Memory B cell (primary cell): ENCODE data around the gene HJURP.

Experiments
- ATAC-seq: fragments of 150-1000 bp; cut with Tn5 transposase; 2 replicates; pipeline ENCODE4 v1.10.0; 2021; ENCODE audit warnings: low read depth, mild to moderate bottlenecking, moderate library complexity
- DNase-seq, 2 donors: peaks; one replicate each; pipeline ENCODE4 v3.0.0; 2022; ENCODE audit warnings: low spot score in 2 of 2
- H3K27ac Mint-ChIP-seq: one replicate; pipeline ENCODE4 v1.8.0; 2022; ENCODE audit warnings: mild to moderate bottlenecking, moderate library complexity, mixed read lengths
- H3K27me3 Mint-ChIP-seq: one replicate; pipeline ENCODE4 v1.8.0; 2022; ENCODE audit warnings: mixed read lengths
- H3K36me3 Mint-ChIP-seq: one replicate; pipeline ENCODE4 v1.8.0; 2022; ENCODE audit warnings: mild to moderate bottlenecking, mixed read lengths
- H3K4me1 Mint-ChIP-seq: one replicate; pipeline ENCODE4 v1.8.0; 2022; ENCODE audit warnings: mixed read lengths
- H3K4me3 Mint-ChIP-seq: one replicate; pipeline ENCODE4 v1.8.0; 2022; ENCODE audit warnings: mild to moderate bottlenecking, moderate library complexity, mixed read lengths
- H3K9me3 Mint-ChIP-seq: one replicate; pipeline ENCODE4 v1.8.0; 2022; ENCODE audit warnings: mixed read lengths

The HJURP gene

GRCh38 chr2:233807966-233808935 lies 46.1 kb downstream of the HJURP start:
- DNase-seq = no peak
- H3K36me3 Mint-ChIP-seq = no peaks in the 10 kb centered on the region
- no peak overlapping the region for H3K27ac Mint-ChIP-seq
- H3K9me3 Mint-ChIP-seq = no peaks in the 10 kb centered on the region
- H3K27me3 Mint-ChIP-seq = peaks cover 12% of the 10 kb centered on the region
- no peak overlapping the region for H3K4me3 Mint-ChIP-seq
- no peaks in the 10 kb centered on the region for H3K4me1 Mint-ChIP-seq
- ATAC-seq = no peak

GRCh38 chr2:233807215-233807865 lies 47.0 kb downstream of the HJURP start:
- H3K4me1 Mint-ChIP-seq = no peaks in the 10 kb centered on the region
- H3K27ac Mint-ChIP-seq = no peak overlapping the region
- peaks cover 14% of the 10 kb centered on the region for H3K27me3 Mint-ChIP-seq
- no peak overlapping the region for H3K4me3 Mint-ChIP-seq
- H3K36me3 Mint-ChIP-seq = no peaks in the 10 kb centered on the region
- H3K9me3 Mint-ChIP-seq = no peaks in the 10 kb centered on the region
- DNase-seq (no peak), ATAC-seq (no peak)

DNA sequence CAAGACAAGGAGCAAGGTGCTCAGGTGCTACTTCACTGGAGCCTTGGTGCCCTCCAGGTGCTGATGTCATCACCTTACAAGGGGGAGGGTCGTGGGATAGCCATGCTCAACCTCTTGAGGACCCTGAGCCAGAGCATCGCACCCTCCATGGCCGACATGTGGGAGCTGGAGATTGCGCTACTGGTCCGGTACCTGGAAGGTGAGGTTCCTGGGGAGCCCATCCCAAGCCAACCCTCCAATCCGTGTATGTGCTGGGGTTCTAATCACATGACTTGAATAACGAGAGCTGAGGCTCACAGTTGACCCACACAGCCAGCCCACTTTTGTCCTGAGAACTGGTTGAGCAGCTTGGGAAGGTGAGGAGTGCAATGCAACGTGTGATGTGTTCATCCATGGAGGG lies 50.3 kb downstream of the HJURP start:
- no peak overlapping the region for H3K4me3 Mint-ChIP-seq
- H3K9me3 Mint-ChIP-seq = no peaks in the 10 kb centered on the region
- ATAC-seq = no peak
- H3K4me1 Mint-ChIP-seq = no peaks in the 10 kb centered on the region
- H3K27me3 Mint-ChIP-seq = peaks cover 6% of the 10 kb centered on the region
- DNase-seq = no peak
- no peak overlapping the region for H3K27ac Mint-ChIP-seq
- H3K36me3 Mint-ChIP-seq = no peaks in the 10 kb centered on the region

DNA sequence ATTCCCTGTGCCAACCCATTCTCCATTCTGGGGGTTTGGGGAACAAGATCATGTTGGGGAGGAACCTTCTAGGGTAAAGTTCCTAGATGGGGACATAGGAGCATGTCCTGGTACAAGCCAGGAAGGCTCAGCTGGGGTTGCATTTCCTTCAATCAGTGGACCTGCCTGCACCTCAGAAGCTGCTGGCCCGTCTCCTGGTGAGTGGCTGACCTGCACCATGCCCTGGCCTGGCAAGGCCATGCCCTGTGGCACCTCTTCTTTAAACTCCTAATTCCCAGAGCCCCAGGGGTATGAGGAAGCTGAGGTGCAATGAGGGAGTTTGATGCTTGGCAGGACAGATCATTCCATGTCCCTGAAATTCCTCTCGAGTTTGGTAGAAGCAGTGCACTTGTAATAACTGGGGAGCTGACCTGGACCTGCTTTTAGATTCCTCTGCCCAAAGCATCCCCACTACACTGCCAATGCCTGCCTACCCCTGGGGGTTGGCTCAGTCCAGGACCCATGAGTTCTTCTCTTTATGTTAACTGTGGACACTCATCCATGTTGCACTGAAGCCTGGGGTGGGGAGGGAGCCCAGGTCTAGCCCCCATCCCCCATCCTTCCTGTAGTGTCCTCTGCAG lies 50.9 kb downstream of the HJURP start:
- no peak for ATAC-seq
- Mint-ChIP-seq H3K4me1 (no peaks in the 10 kb centered on the region), H3K9me3 (no peaks in the 10 kb centered on the region), H3K27me3 (peaks cover 6% of the 10 kb centered on the region), H3K36me3 (no peaks in the 10 kb centered on the region), H3K4me3 (no peak overlapping the region), H3K27ac (no peak overlapping the region)
- DNase-seq = no peak

GRCh38 chr2:233802132-233802815 lies 52.1 kb downstream of the HJURP start:
- ATAC-seq (no peak), DNase-seq (no peak)
- H3K27ac Mint-ChIP-seq = no peak overlapping the region
- H3K4me3 Mint-ChIP-seq = no peak overlapping the region
- H3K9me3 Mint-ChIP-seq = no peaks in the 10 kb centered on the region
- H3K27me3 Mint-ChIP-seq = peaks cover 7% of the 10 kb centered on the region
- no peaks in the 10 kb centered on the region for H3K4me1 Mint-ChIP-seq
- H3K36me3 Mint-ChIP-seq = no peaks in the 10 kb centered on the region

GRCh38 chr2:233801357-233802131 lies 52.8 kb downstream of the HJURP start:
- H3K27ac Mint-ChIP-seq = no peak overlapping the region

GRCh38 chr2:233800208-233800607 lies 54.1 kb downstream of the HJURP start:
- no peak for ATAC-seq
- Mint-ChIP-seq H3K9me3 (no peaks in the 10 kb centered on the region), H3K27me3 (peaks cover 7% of the 10 kb centered on the region), H3K4me3 (no peak overlapping the region), H3K36me3 (no peaks in the 10 kb centered on the region), H3K4me1 (no peaks in the 10 kb centered on the region), H3K27ac (no peak overlapping the region)
- no peak for DNase-seq

More at GRCh38 chr2:233801357-233802131, 52.8 kb downstream of the HJURP start:
- H3K4me1 Mint-ChIP-seq = no peaks in the 10 kb centered on the region
- peaks cover 7% of the 10 kb centered on the region for H3K27me3 Mint-ChIP-seq
- ATAC-seq (peak; percentile 53), DNase-seq (no peak)
- no peaks in the 10 kb centered on the region for H3K36me3 Mint-ChIP-seq
- no peak overlapping the region for H3K4me3 Mint-ChIP-seq
- H3K9me3 Mint-ChIP-seq = no peaks in the 10 kb centered on the region

DNA sequence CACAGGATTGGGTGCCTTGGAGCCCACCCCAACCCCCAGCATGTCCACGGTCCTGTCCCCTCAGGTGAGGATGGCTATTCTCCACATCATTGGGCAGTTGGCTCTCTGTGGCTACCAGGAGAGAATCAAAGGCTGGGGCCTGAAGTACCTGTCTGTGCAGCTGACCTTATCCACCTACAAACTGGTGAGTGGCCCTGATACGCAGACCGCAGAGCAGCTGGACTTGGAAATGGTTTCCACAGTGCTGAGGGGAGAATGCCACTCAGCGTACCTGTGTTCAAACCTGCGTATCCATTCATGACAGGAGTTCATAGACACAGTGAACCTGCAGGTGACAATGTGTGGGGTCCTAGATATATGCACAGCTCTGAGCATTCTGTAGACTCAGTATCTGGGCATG lies 54.6 kb downstream of the HJURP start:
- no peaks in the 10 kb centered on the region for H3K36me3 Mint-ChIP-seq
- H3K27me3 Mint-ChIP-seq = peaks cover 7% of the 10 kb centered on the region
- no peaks in the 10 kb centered on the region for H3K4me1 Mint-ChIP-seq
- no peak overlapping the region for H3K4me3 Mint-ChIP-seq
- H3K9me3 Mint-ChIP-seq = no peaks in the 10 kb centered on the region
- DNase-seq (no peak), ATAC-seq (no peak)
- no peak overlapping the region for H3K27ac Mint-ChIP-seq

DNA sequence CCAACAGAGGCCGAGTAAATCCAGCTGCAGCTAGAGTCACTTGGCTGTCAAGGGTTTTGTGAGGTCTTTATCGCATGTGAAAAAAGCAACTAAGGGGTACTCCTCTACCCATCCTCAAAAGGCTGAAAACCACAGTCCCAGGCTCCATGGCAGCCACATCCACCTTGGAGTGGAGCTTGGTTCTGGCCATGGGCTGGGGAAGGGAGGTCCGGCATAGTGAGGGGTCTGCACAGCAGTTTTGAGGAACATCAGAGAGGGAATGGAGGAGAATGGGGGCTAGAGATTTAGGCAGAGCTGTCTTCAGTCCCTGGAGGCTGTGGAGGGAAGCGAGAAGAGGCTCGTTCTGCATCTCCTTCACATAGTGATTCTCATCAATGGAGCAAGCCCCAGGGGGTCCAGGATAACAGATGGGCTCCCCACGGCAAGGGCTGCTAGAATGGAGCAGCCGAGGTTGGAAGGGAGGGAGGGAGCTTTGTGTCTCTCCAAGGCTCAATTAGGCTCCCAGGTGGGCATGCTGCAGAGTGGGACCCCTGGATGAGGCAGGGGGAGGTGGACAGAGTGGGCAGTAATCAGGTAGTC lies 55.2 kb downstream of the HJURP start:
- Mint-ChIP-seq H3K9me3 (no peaks in the 10 kb centered on the region), H3K27me3 (peaks cover 5% of the 10 kb centered on the region), H3K4me1 (no peaks in the 10 kb centered on the region), H3K27ac (no peak overlapping the region), H3K36me3 (no peaks in the 10 kb centered on the region), H3K4me3 (no peak overlapping the region)
- ATAC-seq (no peak), DNase-seq (no peak)

- Mint-ChIP-seq H3K27me3 (peaks cover 3% of the 10 kb centered on the region), H3K4me3 (no peak overlapping the region), H3K4me1 (no peaks in the 10 kb centered on the region), H3K27ac (no peak overlapping the region), H3K36me3 (no peaks in the 10 kb centered on the region), H3K9me3 (no peaks in the 10 kb centered on the region)
- DNase-seq (no peak), ATAC-seq (no peak)
Measured at GRCh38 chr2:233798335-233799086, 55.8 kb downstream of the HJURP start.

GRCh38 chr2:233796254-233796653 lies 58.1 kb downstream of the HJURP start:
- no peaks in the 10 kb centered on the region for H3K36me3 Mint-ChIP-seq
- DNase-seq (no peak), ATAC-seq (no peak)
- no peak overlapping the region for H3K4me3 Mint-ChIP-seq
- H3K4me1 Mint-ChIP-seq = no peaks in the 10 kb centered on the region
- H3K27me3 Mint-ChIP-seq = peaks cover 1% of the 10 kb centered on the region
- H3K9me3 Mint-ChIP-seq = no peaks in the 10 kb centered on the region
- no peak overlapping the region for H3K27ac Mint-ChIP-seq

GRCh38 chr2:233795735-233796171 lies 58.6 kb downstream of the HJURP start:
- no peak for ATAC-seq
- H3K27me3 Mint-ChIP-seq = peaks cover 3% of the 10 kb centered on the region
- DNase-seq = no peak
- no peaks in the 10 kb centered on the region for H3K9me3 Mint-ChIP-seq
- H3K4me3 Mint-ChIP-seq = no peak overlapping the region
- no peaks in the 10 kb centered on the region for H3K4me1 Mint-ChIP-seq
- no peaks in the 10 kb centered on the region for H3K36me3 Mint-ChIP-seq
- no peak overlapping the region for H3K27ac Mint-ChIP-seq
